K562 (cell line): ENCODE measurements around the gene SLC23A2. TPM values are rescaled to one million over a fixed set of nuclear protein-coding genes. Genes with fewer than 3 reads are reported as not detected.

Source experiments
- PTBP1 ChIP-seq: fragments of 200-400 bp; formaldehyde crosslinking; IDR thresholded peaks from 2 replicates; pipeline ENCODE4 v1.6.1; 2017; ENCODE audit warnings: low read depth, low read length
- polyA plus RNA-seq, 8 experiments: library from polyadenylated mRNA; depleted of rRNA in 4 of 8; stranded (reverse) in 5 of 8; unstranded in 3 of 8; fragments of >200 nt; fragmentation: Nextera tagmentation in 2 of 8; fragmentation: Illumina TruSeq in 1 of 8; extraction: Ambion mirVana in 2 of 8; extraction: Trizol in 1 of 8; gene quantifications; 2 replicates each; pipeline versions ENCODE4 v1.2.1 to v1.2.3, GENCODE V29; 2011 to 2014; ENCODE audit warnings: inconsistent platforms in 1 of 8, missing spikeins in 1 of 8
- total RNA-seq, 7 experiments: library from RNA; depleted of rRNA in 6 of 7; stranded (reverse); fragments of >200 nt in 6 of 7; fragmentation: Illumina TruSeq in 2 of 7; extraction: Trizol in 2 of 7; gene quantifications; 2 replicates each; pipeline versions ENCODE4 v1.2.1 to v1.2.3, GENCODE V29; 2011 to 2021; ENCODE audit warnings: low replicate concordance in 1 of 7
- TF ChIP-seq, protein P1 (sequence below): fragments of 250-450 bp; sonication (Bioruptor Pico); IDR thresholded peaks from 2 replicates; pipeline ENCODE4 v1.4.0; 2020; ENCODE audit warnings: mild to moderate bottlenecking, moderate library complexity
- TF ChIP-seq, protein P2 (sequence below), 2 experiments: fragments of 450-650 bp in 1 of 2; sonication (generic) in 1 of 2; formaldehyde crosslinking in 1 of 2; IDR thresholded peaks; 2 replicates each; pipeline versions ENCODE4 v1.7.1 to v1.9.0; 2016 to 2022; ENCODE audit warnings: inconsistent platforms in 1 of 2, mild to moderate bottlenecking in 1 of 2, missing genetic modification reagents in 1 of 2

SLC23A2 gene
- total and polyA plus RNA-seq, 9 of the 15 experiments (the other 6 are each of a cell fraction or from before 2014, with no cell fraction given): 0.39 to 6.7 (median 3.2) TPM

DNA sequence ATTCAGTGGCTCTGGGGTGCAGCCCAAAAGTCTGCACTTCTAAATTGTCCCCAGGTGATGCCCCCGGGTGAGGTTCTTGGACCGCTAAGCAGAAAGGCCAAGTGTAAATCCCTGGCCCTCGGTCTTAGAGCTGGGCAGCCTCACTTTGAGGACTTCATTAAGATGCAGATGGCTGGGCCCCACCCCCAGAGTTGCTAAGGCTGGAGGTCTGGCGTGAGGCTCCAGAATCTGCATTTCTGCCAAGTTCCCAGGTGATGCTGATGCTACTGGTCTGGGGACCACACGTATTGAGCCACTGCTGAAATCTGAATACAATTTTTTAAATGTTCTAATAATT is 735 bp upstream of the SLC23A2 start (continued):
- TF ChIP-seq, protein P1, sequence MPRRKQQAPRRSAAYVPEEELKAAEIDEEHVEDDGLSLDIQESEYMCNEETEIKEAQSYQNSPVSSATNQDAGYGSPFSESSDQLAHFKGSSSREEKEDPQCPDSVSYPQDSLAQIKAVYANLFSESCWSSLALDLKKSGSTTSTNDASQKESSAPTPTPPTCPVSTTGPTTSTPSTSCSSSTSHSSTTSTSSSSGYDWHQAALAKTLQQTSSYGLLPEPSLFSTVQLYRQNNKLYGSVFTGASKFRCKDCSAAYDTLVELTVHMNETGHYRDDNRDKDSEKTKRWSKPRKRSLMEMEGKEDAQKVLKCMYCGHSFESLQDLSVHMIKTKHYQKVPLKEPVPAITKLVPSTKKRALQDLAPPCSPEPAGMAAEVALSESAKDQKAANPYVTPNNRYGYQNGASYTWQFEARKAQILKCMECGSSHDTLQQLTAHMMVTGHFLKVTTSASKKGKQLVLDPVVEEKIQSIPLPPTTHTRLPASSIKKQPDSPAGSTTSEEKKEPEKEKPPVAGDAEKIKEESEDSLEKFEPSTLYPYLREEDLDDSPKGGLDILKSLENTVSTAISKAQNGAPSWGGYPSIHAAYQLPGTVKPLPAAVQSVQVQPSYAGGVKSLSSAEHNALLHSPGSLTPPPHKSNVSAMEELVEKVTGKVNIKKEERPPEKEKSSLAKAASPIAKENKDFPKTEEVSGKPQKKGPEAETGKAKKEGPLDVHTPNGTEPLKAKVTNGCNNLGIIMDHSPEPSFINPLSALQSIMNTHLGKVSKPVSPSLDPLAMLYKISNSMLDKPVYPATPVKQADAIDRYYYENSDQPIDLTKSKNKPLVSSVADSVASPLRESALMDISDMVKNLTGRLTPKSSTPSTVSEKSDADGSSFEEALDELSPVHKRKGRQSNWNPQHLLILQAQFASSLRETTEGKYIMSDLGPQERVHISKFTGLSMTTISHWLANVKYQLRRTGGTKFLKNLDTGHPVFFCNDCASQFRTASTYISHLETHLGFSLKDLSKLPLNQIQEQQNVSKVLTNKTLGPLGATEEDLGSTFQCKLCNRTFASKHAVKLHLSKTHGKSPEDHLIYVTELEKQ: no peak
- no peak for TF ChIP-seq PTBP1
- TF ChIP-seq, protein P2, sequence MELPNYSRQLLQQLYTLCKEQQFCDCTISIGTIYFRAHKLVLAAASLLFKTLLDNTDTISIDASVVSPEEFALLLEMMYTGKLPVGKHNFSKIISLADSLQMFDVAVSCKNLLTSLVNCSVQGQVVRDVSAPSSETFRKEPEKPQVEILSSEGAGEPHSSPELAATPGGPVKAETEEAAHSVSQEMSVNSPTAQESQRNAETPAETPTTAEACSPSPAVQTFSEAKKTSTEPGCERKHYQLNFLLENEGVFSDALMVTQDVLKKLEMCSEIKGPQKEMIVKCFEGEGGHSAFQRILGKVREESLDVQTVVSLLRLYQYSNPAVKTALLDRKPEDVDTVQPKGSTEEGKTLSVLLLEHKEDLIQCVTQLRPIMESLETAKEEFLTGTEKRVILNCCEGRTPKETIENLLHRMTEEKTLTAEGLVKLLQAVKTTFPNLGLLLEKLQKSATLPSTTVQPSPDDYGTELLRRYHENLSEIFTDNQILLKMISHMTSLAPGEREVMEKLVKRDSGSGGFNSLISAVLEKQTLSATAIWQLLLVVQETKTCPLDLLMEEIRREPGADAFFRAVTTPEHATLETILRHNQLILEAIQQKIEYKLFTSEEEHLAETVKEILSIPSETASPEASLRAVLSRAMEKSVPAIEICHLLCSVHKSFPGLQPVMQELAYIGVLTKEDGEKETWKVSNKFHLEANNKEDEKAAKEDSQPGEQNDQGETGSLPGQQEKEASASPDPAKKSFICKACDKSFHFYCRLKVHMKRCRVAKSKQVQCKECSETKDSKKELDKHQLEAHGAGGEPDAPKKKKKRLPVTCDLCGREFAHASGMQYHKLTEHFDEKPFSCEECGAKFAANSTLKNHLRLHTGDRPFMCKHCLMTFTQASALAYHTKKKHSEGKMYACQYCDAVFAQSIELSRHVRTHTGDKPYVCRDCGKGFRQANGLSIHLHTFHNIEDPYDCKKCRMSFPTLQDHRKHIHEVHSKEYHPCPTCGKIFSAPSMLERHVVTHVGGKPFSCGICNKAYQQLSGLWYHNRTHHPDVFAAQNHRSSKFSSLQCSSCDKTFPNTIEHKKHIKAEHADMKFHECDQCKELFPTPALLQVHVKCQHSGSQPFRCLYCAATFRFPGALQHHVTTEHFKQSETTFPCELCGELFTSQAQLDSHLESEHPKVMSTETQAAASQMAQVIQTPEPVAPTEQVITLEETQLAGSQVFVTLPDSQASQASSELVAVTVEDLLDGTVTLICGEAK (IDR thresholded peaks at IDR 0.05): no peak
- TF ChIP-seq, protein P2 (CRISPR knock-in tag; IDR thresholded peaks at IDR 0.05): no peak
